Activated CD4-positive, alpha-beta T cell treated with anti-CD3 and anti-CD28 coated beads, Interleukin-2, Interleukin-6, amounts not matched to agents 100 ng/mL and 50 ng/mL, durations not matched to agents 16 hours and 8 hours (primary cell): ENCODE results near the gene CARMIL1.
A peak's percentile ranks its signal among the peaks of the same experiment; 100 is the strongest.

Source experiments
- DNase-seq: peaks from one replicate; pipeline ENCODE4 v3.0.0-alpha.2; 2020

Gene CARMIL1

DNA sequence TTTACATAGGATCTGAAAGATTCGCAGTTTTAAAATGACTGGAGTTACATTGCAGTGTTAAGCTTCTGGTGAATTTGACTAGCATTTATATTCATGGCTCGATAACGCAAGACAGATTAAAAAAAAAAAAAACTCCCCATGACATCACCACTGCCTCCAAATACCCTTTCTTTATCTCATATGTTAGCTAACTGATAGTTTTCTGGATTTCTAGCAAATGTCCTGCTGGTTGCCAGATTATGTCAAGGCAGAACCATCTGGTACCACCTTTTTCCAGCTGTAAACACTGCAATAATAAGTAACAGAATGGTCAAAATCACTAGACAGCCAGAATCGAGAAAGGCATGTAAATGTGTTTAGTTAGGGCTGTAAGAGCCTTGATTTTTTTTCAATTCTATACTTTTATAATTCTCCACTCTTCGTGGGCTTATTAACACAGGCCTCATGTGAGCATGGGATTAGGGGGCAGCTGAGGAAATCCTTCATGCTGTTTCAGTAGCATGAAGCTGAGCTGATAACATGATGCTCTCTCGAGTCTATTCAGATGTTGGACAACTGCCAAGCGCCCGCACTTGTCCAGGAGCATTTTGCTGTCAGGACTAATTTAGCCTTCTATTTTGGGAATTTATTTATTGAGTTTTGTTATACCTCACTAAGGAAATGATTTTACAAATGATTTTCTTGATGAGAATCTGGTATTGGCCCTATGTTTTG lies 206.8 kb downstream of the CARMIL1 start:
- DNase-seq, result no peak

DNA sequence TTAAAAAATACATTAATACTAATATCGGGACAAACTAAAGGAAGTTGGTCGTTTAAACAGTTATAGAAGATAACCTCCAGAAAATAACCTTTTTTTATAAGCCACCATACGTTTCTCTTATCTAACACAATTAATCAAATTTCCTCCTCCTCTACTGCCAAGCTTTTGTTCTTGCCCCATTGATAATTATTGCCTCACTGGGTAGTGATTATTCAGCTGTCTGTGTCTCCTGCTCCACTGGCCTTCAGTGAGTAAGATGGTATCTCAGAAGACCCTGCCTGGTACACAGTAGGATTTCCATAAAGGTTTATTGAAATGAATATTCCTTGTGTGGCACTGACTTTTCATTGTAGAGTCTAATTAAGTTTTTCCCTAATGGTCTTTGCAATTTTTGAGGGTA lies 207.4 kb downstream of the CARMIL1 start:
- no peak for DNase-seq

DNA sequence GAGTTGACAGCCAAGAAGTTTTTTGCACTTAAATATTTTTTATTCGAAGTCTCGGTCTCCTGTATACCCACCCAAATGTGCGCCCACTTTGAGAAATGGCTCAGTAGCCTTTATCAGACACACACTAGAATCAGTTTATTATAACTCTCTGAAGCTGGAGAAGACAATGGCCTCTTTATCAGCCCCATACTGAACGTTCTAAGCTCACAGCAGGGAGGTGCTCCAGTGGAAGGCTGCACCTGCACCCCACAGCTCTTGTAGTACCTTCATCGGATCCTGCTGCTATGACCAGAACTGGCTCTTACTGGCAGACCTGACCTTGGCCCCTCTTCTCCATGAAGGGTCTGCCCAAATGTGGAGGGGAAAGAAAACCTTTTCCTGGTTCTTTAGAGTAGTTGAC lies 207.8 kb downstream of the CARMIL1 start:
- DNase-seq, result no peak

DNA sequence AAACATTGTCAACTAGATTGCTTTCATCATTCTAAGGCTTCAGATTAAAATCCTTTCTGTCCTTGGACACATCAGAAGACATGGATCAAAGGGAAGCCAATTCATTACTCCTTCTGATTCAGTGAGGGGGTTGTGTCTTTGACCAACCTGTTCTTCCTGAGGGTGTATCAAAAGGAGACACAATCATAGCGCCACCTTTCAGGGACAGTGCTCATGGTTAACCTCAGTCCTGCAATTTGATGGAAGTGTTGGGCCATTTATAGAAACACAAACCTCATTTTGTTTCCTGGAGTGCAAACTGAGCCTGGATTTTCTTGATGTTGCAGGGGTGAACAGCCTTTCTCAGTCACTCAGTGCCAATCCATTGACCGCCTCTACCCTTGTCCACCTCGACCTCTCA lies 209.0 kb downstream of the CARMIL1 start:
- DNase-seq, result no peak

DNA sequence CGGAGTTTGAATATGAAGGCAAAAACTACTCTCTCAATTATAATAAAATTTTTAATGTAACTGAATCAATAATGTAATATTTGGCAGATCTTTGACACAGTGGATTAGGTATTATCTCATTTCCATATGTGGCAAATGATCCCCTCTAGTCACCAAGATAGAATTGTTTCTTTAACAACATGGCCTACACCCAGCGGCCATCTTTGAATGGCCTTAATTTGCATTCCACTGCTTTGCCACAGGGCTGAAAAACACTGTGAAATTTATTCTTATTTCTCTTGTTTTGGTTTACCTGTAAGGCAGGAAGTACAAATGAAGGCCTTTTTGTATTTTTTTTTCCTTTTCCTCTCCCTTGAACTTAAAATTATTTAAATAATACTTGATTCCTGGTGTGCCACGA lies 210.2 kb downstream of the CARMIL1 start:
- no peak for DNase-seq

DNA sequence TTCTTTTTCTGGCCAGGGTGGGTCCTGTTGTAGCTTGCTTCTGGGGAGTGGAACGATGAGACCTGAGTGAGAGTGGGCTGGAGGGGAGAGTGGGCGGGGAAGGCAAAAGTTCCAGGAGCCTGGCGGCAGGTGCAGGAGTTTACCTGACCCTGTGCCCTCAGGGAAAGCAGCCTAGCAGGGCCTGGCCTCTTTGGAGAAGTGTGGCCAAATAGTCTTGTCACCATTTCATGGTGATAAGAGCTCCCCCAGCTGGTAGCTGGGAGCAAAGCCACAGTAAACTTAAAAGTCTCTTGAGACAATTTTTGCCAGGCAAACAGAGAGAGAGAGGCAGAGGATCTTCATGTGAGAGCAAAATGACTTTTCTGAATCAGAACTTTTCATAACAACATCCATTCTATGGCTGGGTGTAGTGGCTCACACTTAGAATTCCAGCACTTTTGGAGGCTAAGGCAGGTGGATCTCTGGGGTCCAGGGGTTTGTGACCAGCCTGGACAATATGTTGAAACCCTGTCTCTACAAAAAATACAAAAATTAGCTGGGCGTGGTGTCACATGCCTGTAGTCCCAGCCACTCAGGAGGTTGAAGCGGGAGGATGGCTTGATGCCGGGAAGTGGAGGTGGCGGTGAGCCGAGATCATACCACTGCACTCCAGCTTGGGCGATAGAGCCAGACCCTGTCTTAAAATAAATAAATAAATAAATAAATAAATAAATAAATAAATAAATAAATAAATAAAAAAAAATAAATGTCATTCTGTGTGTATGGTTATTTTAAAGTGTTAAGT lies 211.0 kb downstream of the CARMIL1 start:
- DNase-seq, result peak; percentile 78

DNA sequence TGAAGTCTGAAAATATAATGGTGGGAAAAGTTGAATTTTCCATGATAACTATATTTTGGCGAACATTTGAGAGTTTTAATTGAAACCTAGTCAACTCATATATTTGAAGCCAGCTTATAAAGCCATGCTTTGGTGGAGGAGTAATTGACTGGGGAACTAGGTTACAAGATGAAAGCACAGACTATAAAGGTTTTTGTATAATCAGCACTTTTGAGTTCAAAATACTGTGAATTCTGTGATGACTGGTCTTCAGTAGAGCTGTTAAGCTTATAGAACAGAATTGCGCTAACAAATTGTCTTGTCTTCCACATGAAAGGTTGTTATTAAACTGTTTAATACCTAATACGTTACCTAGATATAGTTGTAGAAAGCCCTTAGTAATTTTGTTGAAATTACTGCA lies 213.8 kb downstream of the CARMIL1 start:
- no peak for DNase-seq

DNA sequence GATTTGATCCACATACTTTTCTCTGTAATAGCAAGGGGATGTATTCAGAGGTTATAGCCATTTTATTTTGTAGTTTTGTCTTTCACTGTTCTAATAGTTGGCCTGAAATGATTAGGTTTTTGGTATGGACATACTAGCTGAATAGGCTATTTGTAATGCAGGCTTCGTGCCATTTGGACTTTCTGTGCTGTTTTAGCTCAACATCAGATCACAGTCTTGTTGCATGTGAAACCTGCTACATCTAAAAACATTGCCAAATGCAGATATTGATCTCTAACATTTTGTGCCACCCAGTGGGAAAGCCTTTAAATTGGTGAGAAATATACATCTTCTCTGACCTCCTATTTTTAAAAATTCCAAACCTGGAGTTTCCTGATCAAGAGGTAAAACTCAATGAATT lies 215.3 kb downstream of the CARMIL1 start:
- DNase-seq, result no peak

DNA sequence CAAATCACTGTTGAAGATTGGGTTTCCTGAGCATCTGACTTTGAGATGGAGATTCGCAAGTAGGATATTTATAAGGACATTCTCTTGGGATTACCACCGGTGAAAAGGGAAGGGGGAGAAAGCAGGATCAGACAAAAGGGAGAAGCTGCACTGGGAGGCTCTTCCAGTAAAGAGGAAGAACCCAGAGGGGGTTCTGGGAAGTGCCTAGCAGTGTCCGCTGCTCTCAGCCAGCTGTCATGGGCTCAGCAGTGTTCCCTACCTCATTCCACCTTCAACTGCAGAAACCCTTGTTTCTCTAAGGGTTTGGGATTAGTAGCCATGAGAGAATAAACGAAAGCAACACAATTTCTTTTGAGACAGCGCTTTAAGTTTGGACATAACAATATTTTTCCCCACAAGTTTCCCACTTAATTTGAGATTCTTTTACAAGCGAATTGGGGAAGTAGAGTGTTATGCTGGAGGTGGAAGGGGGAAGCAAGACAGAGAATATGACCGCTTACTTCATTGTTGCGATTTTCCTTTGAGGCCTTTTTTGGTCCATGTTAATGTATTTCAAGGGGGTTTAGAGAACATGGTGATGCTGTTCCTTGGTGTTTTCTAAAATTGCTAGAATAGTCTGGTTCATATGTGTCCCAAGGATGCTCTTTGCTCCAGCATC lies 218.3 kb downstream of the CARMIL1 start:
- no peak for DNase-seq

DNA sequence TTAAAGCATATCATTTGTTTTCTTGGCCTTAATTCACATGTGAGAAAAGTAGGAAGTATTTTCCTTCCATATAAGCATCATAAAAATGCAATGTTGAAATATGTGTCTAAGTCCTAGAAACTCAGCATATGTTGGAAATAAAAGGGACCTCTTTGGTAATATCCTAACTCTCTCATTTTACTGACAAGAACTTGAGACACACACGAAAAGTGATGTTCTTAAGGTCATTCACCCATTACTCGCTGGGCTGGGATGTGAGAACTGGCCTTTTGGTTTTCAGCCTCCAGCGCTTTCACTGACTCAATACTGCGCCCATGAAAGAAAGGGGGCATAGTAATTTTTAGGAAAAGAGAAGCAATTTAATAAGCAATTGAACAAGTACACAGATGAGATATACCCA lies 219.3 kb downstream of the CARMIL1 start:
- no peak for DNase-seq

DNA sequence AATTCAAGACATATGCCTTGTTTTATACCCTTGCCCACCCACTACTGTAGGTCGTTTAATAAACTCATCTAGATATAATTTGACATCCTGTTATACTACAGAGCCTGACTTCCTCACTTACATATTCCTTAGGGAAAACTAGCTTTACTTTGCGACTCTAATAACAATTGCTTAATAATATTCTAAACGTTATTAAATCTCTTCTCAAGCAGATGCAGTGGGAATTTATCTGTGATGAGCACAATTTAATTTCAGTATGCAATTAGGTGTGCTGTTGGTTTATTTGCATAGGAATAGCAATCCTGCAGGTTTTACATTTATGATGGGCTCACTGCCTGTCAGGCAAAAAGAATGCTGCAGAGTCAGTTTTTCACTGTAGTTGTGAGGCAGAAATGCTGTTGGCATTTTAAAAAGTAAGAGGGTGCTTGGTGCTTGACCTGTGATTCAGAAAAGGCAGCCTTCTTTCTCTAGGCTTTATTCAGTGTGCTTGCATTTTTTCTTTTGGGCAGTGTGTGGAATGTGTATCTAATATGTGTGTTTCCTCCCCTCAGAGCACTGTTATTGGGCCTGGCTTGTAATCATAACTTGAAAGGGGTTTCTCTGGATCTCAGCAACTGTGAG lies 220.6 kb downstream of the CARMIL1 start:
- DNase-seq, result no peak

DNA sequence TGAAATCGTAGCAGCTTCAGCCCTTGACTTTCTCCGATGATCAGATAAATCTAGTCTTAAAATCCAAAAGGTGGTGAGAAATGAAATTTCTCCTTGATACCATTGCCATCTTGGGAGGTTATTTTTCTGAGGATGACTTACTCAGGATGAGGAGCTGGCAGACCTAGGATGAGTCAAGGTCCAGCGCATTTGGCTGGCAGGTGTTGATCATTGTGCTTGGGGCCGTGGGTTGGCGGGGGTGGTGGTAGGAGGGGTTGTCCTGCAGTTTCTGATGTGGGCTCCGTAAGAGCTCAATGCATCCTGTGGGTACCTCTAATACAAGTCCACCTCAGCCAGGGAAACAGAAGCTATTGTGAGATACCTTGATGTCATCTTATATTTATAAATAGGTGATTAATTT lies 224.5 kb downstream of the CARMIL1 start:
- DNase-seq, result no peak

DNA sequence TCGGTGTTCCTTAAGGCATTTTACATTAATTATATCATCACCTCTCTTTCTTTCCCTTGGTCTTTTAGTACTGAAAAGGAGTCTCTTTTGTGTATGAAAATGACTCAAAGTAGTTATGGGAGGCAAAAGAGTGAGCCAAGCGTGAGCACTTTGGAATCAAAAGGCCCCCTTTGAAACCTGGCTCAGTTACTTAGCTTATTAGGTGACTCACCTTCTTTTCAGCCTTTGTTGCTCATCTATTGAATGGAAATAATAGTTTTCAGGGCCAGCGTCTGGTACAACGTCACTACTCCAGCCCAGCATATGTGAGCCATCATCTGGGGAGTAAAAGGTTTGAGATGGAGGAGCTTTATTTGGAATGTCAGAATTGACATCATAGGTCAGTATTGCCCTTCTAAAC lies 225.5 kb downstream of the CARMIL1 start:
- DNase-seq, result no peak

DNA sequence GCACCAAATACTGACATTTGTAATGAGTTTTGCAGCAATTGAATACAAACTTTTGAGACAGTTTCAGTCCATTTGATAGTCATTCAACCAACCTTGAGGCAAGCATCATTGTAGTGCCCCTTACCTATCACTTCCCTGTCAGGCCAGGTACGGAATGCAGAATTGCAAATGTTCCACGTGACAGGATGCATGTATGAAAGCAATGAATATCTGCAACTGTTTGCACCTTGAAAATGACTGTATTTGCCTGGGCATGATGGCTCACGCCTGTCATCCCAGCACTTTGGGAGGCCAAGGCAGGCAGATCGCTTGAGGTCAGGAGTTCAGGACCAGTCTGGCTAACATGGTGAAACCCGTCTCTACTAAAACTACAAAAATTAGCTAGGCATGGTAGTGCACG lies 226.8 kb downstream of the CARMIL1 start:
- no peak for DNase-seq

DNA sequence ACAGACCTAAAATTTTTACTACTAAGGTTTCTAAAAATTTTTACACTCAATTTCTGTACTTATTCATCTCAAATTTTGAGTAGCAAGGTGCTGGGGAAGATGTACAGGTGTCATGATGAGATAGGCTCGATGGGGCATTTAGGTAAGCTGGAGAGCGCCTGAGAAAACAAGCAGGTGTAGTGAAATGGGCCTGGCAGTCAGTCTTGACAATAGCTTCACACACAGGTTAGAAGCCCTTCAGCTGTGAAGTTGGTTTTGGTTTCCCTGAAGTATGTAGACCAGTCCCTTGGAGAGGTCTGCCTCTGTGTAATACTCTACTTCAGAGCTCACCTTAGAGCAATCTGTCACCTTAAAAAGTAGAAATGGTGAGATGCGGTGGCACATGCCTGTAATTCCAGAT lies 228.9 kb downstream of the CARMIL1 start:
- DNase-seq, result no peak

DNA sequence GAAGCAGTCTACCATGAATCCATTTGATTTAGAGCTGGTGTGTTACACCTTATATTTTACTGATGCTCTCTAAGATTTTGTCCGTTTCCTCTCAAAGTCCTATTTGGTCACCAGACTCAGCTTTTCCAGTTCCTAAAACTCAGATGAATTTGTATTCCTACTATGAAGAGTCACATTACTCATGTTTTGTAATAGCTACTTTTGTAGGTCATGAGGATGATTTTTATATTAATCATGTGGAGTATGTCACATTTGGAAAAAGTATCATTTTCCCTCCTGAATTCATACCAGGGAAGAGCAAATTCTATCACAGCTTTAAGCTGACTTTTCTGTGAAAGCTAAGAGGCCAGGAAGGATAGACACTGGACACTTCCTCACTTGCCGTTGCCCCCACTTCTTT lies 232.2 kb downstream of the CARMIL1 start:
- DNase-seq, result no peak

DNA sequence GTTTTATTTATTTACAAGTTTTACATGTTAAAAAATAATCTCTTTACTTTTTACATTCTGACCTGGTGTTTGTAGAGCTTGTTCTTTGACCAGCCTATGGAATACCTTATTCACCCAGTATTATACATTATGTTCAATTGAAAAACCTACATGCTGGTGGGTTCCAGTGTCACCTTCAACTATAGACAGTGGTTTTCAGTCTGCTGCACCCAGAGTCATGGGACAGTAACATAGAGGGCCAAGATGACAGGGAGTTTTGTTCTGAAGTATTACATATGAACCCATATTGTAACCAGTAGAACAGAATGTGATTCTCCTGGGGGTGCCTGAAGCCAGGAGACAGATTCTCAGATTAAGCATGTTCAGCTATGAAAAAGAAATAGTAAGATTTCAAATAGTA lies 233.4 kb downstream of the CARMIL1 start:
- DNase-seq, result no peak

DNA sequence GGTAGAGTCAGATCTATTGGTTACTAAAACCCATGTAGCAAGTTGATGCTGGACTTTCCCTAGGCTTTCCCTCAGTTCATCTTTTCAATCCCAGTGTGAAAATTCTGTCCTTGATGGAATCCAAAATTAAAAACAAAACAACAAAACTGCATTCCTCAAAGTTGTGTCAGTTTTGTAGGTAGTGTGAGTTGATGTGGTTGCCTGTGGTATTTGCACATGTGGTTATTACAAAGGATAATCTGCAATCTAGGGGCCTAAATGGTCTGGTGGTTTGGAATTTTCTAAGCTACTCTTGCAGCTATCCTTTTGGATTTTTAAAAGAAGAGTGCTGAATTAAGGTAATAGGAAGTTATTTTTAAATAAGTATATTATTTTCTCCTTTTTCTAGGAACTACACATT lies 240.7 kb downstream of the CARMIL1 start:
- no peak for DNase-seq

DNA sequence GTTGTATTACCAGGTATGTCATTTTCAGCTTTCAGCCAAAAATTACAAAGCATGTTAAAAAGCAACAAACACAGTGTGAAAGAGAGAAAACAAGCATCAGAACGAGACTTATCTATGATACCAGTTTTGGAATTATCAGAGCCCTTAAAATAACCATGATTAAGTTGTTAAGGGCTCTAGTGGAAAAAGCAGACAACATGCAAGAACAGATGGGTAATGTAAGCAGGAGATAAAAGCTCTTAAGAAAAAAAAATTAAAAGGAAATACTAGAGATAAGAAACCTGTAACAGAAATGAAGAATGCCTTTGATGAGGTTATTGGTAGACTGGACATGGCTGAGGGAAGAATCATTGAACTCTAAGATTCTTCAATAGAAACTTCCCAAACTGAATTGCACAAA lies 245.4 kb downstream of the CARMIL1 start:
- DNase-seq, result no peak

DNA sequence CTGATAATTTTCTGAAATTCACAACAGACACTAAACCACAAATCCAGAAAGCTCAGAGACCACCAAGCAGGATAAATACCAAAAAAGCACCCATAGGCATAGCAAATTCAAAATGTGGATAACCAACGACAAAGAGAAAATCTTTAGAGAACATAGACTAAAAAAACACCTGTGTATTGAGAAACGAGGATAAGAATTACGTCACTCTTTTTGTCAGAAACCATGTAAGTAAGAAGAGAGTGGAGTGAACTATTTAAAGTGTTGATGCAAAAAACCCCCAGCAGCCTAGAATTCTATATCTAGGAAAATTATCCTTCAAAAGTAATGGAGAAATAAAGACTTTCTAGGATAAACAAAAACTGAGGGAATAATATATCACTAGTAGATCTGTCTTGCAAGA lies 245.9 kb downstream of the CARMIL1 start:
- DNase-seq, result no peak

DNA sequence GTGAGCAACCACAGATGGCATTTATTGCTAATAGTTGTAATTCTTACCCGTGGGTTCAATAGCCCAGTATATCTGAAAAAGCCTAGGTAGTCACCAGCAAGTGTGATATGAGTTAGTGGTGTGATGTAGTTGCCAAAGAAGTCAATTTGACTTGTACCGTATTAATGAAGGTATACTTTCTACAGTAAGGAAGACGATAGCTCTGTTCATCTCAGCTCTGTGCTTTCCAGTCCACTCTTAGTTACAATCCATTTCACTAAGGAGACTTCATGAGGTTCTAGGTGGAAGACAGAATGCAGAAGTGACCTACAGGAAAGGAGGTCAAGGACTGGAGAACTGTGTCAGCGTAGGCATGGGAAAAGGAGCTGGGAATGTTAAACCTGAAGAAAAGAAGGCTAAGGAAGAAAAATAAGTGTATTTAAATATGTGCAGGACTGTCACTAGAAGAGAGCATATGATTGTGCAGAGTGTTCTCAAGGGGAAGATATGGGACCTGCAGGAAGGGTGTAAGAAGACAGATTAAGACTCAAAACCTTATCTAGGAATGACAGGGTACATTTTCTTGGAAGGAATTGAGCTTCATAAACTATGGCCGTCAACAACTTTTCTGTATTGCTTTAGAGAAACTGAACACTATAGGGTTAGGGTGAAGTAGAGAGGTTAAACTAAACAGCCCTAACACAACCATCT lies 255.9 kb downstream of the CARMIL1 start:
- DNase-seq, result no peak

DNA sequence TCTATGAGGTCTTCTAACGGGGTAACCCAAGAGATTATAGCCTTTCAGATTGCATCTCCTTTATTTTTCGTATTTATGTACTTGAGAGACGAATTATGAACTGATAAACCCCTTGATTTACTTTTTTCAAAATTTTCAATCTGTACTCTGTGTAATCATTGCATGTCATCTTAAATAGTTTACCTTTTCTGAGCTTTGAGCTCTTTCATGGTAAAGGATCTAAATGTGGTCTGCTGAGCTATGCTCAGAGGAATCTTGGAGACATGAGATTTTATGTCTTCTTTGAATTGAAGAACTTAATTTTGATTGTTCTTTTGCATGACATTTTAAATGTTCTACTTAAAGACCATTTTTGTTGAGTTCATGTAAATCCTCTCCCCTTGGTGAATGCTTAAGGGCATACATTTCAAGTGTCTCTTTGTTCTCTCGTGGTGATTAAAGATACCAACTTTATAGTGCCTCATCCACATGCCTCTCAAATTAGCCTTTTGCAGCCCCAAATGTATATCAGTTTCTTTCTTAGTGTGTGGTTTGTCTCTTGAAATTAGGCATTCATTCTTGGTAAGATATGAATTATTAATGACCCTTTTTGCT lies 256.6 kb downstream of the CARMIL1 start:
- DNase-seq, result no peak

DNA sequence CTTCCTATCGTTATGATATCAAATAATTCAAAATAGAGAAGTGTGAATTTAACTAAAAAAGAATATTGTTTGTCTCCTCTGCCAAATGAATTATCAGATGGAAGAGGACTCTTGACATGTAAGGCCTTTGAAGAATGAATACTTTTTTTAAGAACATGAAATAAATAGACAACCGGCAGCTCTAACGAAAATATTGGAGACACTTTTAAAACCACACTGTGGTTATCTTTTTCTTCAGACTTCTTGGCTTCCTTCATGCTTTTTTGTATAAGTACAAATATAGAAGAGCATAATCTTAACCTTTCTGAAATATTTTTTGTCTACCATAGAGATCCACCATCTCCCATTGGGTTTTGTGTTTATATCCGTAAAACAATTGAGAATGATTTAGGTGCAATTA lies 257.6 kb downstream of the CARMIL1 start:
- no peak for DNase-seq
